ENCODE results near the gene HNRNPH2. TPM values are rescaled to one million over a fixed set of nuclear protein-coding genes. Genes with fewer than 3 reads are reported as not detected.

HNRNPH2 gene
- polyA plus RNA-seq, 2 of the 4 experiments (the other 2 are of a cell fraction): 55.4 to 86.5 TPM

DNA sequence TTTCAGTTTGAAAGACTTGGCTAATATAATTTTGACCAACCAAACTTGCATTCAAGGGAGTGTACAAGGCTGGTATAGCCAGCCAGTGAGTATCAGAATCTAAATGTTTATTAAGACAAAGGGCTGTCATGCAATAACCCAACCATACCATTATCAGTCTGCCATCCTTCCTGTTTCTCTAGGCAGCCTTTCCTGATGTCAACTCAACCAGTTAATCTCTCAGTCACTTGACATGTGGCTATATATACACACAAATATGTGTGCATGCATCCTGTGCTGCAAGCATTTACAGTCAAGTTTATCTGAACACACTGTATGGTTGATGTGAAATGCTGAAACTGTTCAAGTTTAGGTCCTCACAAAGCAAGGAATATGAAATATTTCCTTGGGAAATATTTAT lies 39.2 kb upstream of the HNRNPH2 start:
- no peaks in the 10 kb centered on the region for H3K4me1 ChIP-seq
- FAIRE-seq (no peak), DNase-seq (ENCODE audit: low read depth in 1 of 2, low spot score in 1 of 2) (no peak), ATAC-seq (no peak)
- no peak overlapping the region for H3K27ac ChIP-seq
- ChIA-PET POLR2A (interaction anchor here (1.4 kb wide), 1 partner anchor 22 kb away, joined by 6 read pairs; the partner anchor contains the start of gene RPL36A), CTCF (no interaction called here)
- H3K4me3 ChIP-seq: no peak overlapping the region
- TF ChIP-seq RARB (CRISPR knock-in tag; IDR thresholded peaks at IDR 0.05): no peak
- TF ChIP-seq ZFP36 (IDR thresholded peaks at IDR 0.05; ENCODE audit: borderline replicate concordance, partially characterized antibody): no peak
- TF ChIP-seq NPAS2 (CRISPR knock-in tag; IDR thresholded peaks at IDR 0.05; ENCODE audit: borderline replicate concordance): no peak
- TF ChIP-seq HEYL (CRISPR knock-in tag; IDR thresholded peaks at IDR 0.05): no peak
- TF ChIP-seq FOSB (CRISPR knock-in tag; IDR thresholded peaks at IDR 0.05): no peak
- TF ChIP-seq GATA3 (IDR thresholded peaks at IDR 0.05; ENCODE audit: borderline replicate concordance): no peak
- no peak for TF ChIP-seq NR3C1 (IDR thresholded peaks at IDR 0.05)
- no peak for TF ChIP-seq RFX5 (IDR thresholded peaks at IDR 0.05)
- TF ChIP-seq, protein P1, sequence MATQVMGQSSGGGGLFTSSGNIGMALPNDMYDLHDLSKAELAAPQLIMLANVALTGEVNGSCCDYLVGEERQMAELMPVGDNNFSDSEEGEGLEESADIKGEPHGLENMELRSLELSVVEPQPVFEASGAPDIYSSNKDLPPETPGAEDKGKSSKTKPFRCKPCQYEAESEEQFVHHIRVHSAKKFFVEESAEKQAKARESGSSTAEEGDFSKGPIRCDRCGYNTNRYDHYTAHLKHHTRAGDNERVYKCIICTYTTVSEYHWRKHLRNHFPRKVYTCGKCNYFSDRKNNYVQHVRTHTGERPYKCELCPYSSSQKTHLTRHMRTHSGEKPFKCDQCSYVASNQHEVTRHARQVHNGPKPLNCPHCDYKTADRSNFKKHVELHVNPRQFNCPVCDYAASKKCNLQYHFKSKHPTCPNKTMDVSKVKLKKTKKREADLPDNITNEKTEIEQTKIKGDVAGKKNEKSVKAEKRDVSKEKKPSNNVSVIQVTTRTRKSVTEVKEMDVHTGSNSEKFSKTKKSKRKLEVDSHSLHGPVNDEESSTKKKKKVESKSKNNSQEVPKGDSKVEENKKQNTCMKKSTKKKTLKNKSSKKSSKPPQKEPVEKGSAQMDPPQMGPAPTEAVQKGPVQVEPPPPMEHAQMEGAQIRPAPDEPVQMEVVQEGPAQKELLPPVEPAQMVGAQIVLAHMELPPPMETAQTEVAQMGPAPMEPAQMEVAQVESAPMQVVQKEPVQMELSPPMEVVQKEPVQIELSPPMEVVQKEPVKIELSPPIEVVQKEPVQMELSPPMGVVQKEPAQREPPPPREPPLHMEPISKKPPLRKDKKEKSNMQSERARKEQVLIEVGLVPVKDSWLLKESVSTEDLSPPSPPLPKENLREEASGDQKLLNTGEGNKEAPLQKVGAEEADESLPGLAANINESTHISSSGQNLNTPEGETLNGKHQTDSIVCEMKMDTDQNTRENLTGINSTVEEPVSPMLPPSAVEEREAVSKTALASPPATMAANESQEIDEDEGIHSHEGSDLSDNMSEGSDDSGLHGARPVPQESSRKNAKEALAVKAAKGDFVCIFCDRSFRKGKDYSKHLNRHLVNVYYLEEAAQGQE (IDR thresholded peaks at IDR 0.05): no peak
- TF ChIP-seq, protein P2, sequence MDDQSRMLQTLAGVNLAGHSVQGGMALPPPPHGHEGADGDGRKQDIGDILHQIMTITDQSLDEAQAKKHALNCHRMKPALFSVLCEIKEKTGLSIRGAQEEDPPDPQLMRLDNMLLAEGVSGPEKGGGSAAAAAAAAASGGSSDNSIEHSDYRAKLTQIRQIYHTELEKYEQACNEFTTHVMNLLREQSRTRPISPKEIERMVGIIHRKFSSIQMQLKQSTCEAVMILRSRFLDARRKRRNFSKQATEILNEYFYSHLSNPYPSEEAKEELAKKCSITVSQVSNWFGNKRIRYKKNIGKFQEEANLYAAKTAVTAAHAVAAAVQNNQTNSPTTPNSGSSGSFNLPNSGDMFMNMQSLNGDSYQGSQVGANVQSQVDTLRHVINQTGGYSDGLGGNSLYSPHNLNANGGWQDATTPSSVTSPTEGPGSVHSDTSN (IDR thresholded peaks at IDR 0.05): no peak
- no peak for TF ChIP-seq CBX2 (IDR thresholded peaks at IDR 0.05; ENCODE audit: borderline replicate concordance, low read depth)
- no peak for TF ChIP-seq RNF2 (IDR thresholded peaks at IDR 0.05; ENCODE audit: borderline replicate concordance, low read depth)
- no peak for TF ChIP-seq CBX8 (IDR thresholded peaks at IDR 0.05)
- TF ChIP-seq CHD2 (IDR thresholded peaks at IDR 0.05; ENCODE audit: low read length, partially characterized antibody): no peak
- no peak for TF ChIP-seq BHLHE40 (IDR thresholded peaks at IDR 0.05; ENCODE audit: low read depth, low read length)
- no peak for TF ChIP-seq CHD4 (IDR thresholded peaks at IDR 0.05; ENCODE audit: borderline replicate concordance)
- TF ChIP-seq TFCP2L1 (CRISPR knock-in tag; IDR thresholded peaks at IDR 0.05): no peak
- no peak for TF ChIP-seq TP53 (CRISPR knock-in tag; IDR thresholded peaks at IDR 0.05)
- H3K9me3 ChIP-seq: no peaks in the 10 kb centered on the region
- H3K4me2 ChIP-seq: no peak overlapping the region

DNA sequence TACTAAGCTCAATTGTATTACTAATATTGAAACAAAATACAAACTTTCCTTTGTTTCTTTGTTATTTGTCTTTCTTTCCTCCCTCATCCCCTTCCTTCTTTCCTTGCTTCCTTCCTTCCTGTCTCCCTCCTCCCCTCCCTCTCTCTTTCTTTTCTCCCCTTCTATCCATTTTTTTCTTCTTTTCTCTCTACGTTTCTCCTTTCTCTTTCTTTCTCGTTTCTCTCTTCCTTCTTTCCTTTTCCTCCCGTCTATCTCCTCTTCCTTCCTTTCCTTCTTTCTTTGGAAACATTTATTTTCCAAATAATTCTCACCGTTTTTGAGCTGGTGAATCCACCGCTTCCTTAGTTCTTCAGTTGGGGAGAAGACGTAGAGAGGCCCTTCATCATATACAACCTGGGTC lies 38.3 kb upstream of the HNRNPH2 start:
- FAIRE-seq: no peak
- POLR2A ChIA-PET: no interaction called here
- DNase-seq (ENCODE audit: low read depth in 1 of 2, low spot score in 1 of 2): no peak
- WGBS (ENCODE audit: missing lambda C conversion rate): 33% methylated on average over 6 of the region's 6 CpGs
- Histone ChIP-seq H3K4me1 (no peaks in the 10 kb centered on the region), H3K27ac (no peak overlapping the region), H3K9me3 (no peaks in the 10 kb centered on the region), H3K4me3 (no peak overlapping the region), H3K4me2 (no peak overlapping the region)
- TF ChIP-seq HOXA7 (CRISPR knock-in tag; IDR thresholded peaks at IDR 0.05) (no peak), CBX2 (IDR thresholded peaks at IDR 0.05; ENCODE audit: borderline replicate concordance, low read depth) (no peak), JUN (IDR thresholded peaks at IDR 0.05) (no peak), CBX8 (IDR thresholded peaks at IDR 0.05) (no peak)
- TF ChIP-seq, protein P2 (IDR thresholded peaks at IDR 0.05): no peak
- CTCF ChIA-PET: no interaction called here
- no peak for ATAC-seq

Measured in A549 (cell line).